ENCODE measurements around the gene LZTR1.
"Not testable (repeated sequence)": the region's sequence is repeated elsewhere in the genome, so short reads cannot be mapped to it uniquely, and the experiment has no call there.

LZTR1 gene

GRCh38 chr22:21032037-21032867, 50.2 kb downstream of the LZTR1 start, which contains the start of gene SLC7A4:
Gene SLC7A4 (minus strand): TSS chr22:21032561. CDS start chr22:21031812, 749 bp downstream.
- no peaks in the 10 kb centered on the region for H3K36me3 Mint-ChIP-seq (ENCODE audit: low read depth)
- no peak within 1 kb of the TSS for H3K27ac Mint-ChIP-seq
- no peaks in the 10 kb centered on the region for H3K9me3 Mint-ChIP-seq
- H3K4me1 Mint-ChIP-seq (ENCODE audit: low read depth), result peaks cover 7% of the 10 kb centered on the region
- no peak within 1 kb of the TSS for H3K4me3 Mint-ChIP-seq
- peaks cover 31% of the 10 kb centered on the region for H3K27me3 Mint-ChIP-seq

- H3K27me3 Mint-ChIP-seq, result peaks cover 31% of the 10 kb centered on the region
- no peak overlapping the region for H3K27ac Mint-ChIP-seq
- peaks cover 7% of the 10 kb centered on the region for H3K4me1 Mint-ChIP-seq (ENCODE audit: low read depth)
- no peaks in the 10 kb centered on the region for H3K9me3 Mint-ChIP-seq
- no peaks in the 10 kb centered on the region for H3K36me3 Mint-ChIP-seq (ENCODE audit: low read depth)
- no peak overlapping the region for H3K4me3 Mint-ChIP-seq
These were observed 51.0 kb downstream of the LZTR1 start for GRCh38 chr22:21032868-21033688.

- Mint-ChIP-seq H3K9me3 (no peaks in the 10 kb centered on the region), H3K4me1 (ENCODE audit: low read depth) (peaks cover 7% of the 10 kb centered on the region), H3K4me3 (no peak overlapping the region), H3K27ac (no peak overlapping the region), H3K36me3 (ENCODE audit: low read depth) (no peaks in the 10 kb centered on the region), H3K27me3 (peaks cover 35% of the 10 kb centered on the region)
These were observed 51.8 kb downstream of the LZTR1 start for GRCh38 chr22:21033895-21034294.

- H3K4me1 Mint-ChIP-seq (ENCODE audit: low read depth), result peaks cover 7% of the 10 kb centered on the region
- H3K36me3 Mint-ChIP-seq (ENCODE audit: low read depth), result no peaks in the 10 kb centered on the region
- H3K4me3 Mint-ChIP-seq, result no peak overlapping the region
- peaks cover 32% of the 10 kb centered on the region for H3K27me3 Mint-ChIP-seq
- no peak overlapping the region for H3K27ac Mint-ChIP-seq
- no peaks in the 10 kb centered on the region for H3K9me3 Mint-ChIP-seq
These were observed 52.9 kb downstream of the LZTR1 start for GRCh38 chr22:21034989-21035388.

GRCh38 chr22:21038405-21038804, 56.3 kb downstream of the LZTR1 start:
- Mint-ChIP-seq H3K9me3 (no peaks in the 10 kb centered on the region), H3K27ac (no peak overlapping the region), H3K36me3 (ENCODE audit: low read depth) (no peaks in the 10 kb centered on the region), H3K4me1 (ENCODE audit: low read depth) (peaks cover 3% of the 10 kb centered on the region), H3K4me3 (no peak overlapping the region), H3K27me3 (peaks cover 20% of the 10 kb centered on the region)

GRCh38 chr22:21039158-21039557, 57.1 kb downstream of the LZTR1 start:
- not testable (repeated sequence) for H3K4me1 Mint-ChIP-seq (ENCODE audit: low read depth); H3K27ac Mint-ChIP-seq; H3K9me3 Mint-ChIP-seq; H3K4me3 Mint-ChIP-seq; H3K36me3 Mint-ChIP-seq (ENCODE audit: low read depth)
- H3K27me3 Mint-ChIP-seq, result peaks cover 24% of the 10 kb centered on the region

- Mint-ChIP-seq H3K27ac (no peak overlapping the region), H3K27me3 (peaks cover 26% of the 10 kb centered on the region), H3K36me3 (ENCODE audit: low read depth) (no peaks in the 10 kb centered on the region), H3K4me3 (no peak overlapping the region), H3K4me1 (ENCODE audit: low read depth) (peaks cover 24% of the 10 kb centered on the region), H3K9me3 (no peaks in the 10 kb centered on the region)
These were observed 59.8 kb downstream of the LZTR1 start for GRCh38 chr22:21041937-21042336.

- Mint-ChIP-seq H3K9me3 (no peaks in the 10 kb centered on the region), H3K4me3 (no peak overlapping the region), H3K36me3 (ENCODE audit: low read depth) (no peaks in the 10 kb centered on the region), H3K27ac (no peak overlapping the region), H3K4me1 (ENCODE audit: low read depth) (peaks cover 24% of the 10 kb centered on the region), H3K27me3 (peaks cover 26% of the 10 kb centered on the region)
These were observed 61.1 kb downstream of the LZTR1 start for GRCh38 chr22:21042978-21043859.

- no peaks in the 10 kb centered on the region for H3K36me3 Mint-ChIP-seq (ENCODE audit: low read depth)
- no peak overlapping the region for H3K4me3 Mint-ChIP-seq
- H3K4me1 Mint-ChIP-seq (ENCODE audit: low read depth), result peaks cover 24% of the 10 kb centered on the region
- no peak overlapping the region for H3K27ac Mint-ChIP-seq
- H3K9me3 Mint-ChIP-seq, result no peaks in the 10 kb centered on the region
- H3K27me3 Mint-ChIP-seq, result peaks cover 21% of the 10 kb centered on the region
These were observed 61.9 kb downstream of the LZTR1 start for GRCh38 chr22:21043860-21044535.

GRCh38 chr22:21044931-21045584, 63.0 kb downstream of the LZTR1 start:
- no peaks in the 10 kb centered on the region for H3K36me3 Mint-ChIP-seq (ENCODE audit: low read depth)
- no peak overlapping the region for H3K27ac Mint-ChIP-seq
- H3K4me3 Mint-ChIP-seq, result peak overlapping the region; percentile 64
- H3K4me1 Mint-ChIP-seq (ENCODE audit: low read depth), result peaks cover 24% of the 10 kb centered on the region
- H3K9me3 Mint-ChIP-seq, result no peaks in the 10 kb centered on the region
- peaks cover 18% of the 10 kb centered on the region for H3K27me3 Mint-ChIP-seq

GRCh38 chr22:21045585-21046294, 63.6 kb downstream of the LZTR1 start, which contains the start of gene LRRC74B:
Gene LRRC74B (plus strand): TSS chr22:21045946. CDS start chr22:21045987, 41 bp downstream.
- no peaks in the 10 kb centered on the region for H3K9me3 Mint-ChIP-seq
- H3K4me3 Mint-ChIP-seq, result peak within 1 kb of the TSS; percentile 64

GRCh38 chr22:21047035-21047661, 65.1 kb downstream of the LZTR1 start:
- Mint-ChIP-seq H3K9me3 (no peaks in the 10 kb centered on the region), H3K27me3 (peaks cover 15% of the 10 kb centered on the region), H3K4me3 (no peak overlapping the region), H3K4me1 (ENCODE audit: low read depth) (peaks cover 24% of the 10 kb centered on the region), H3K27ac (no peak overlapping the region), H3K36me3 (ENCODE audit: low read depth) (no peaks in the 10 kb centered on the region)

More at GRCh38 chr22:21045585-21046294, 63.6 kb downstream of the LZTR1 start, which contains the start of gene LRRC74B:
- H3K36me3 Mint-ChIP-seq (ENCODE audit: low read depth), result no peaks in the 10 kb centered on the region
- H3K27me3 Mint-ChIP-seq, result peaks cover 15% of the 10 kb centered on the region
- H3K4me1 Mint-ChIP-seq (ENCODE audit: low read depth), result peaks cover 24% of the 10 kb centered on the region
- H3K27ac Mint-ChIP-seq, result peak within 1 kb of the TSS; percentile 42

GRCh38 chr22:21047730-21048129, 65.6 kb downstream of the LZTR1 start:
- Mint-ChIP-seq H3K4me1 (ENCODE audit: low read depth) (peaks cover 24% of the 10 kb centered on the region), H3K27ac (no peak overlapping the region), H3K4me3 (no peak overlapping the region), H3K27me3 (peaks cover 15% of the 10 kb centered on the region), H3K9me3 (no peaks in the 10 kb centered on the region), H3K36me3 (ENCODE audit: low read depth) (no peaks in the 10 kb centered on the region)

Measured in stimulated activated naive CD8-positive, alpha-beta T cell treated with anti-CD3 and anti-CD28 coated beads, Interleukin-15, Interleukin-2, amounts not matched to agents 100 ng/mL and 50 ng/mL, for 24 hours (primary cell).